Mesenchymal stem cell (in vitro differentiated cells and primary cell): ENCODE results near the gene SPATS2.

Experiments used
- DNase-seq: peaks from one replicate; pipeline ENCODE4 v3.0.0-alpha.2; 2013
- H2AFZ ChIP-seq: one replicate; pipeline ENCODE4 v1.6.1; 2013; ENCODE audit warnings: low read depth, mild to moderate bottlenecking, control low read depth, inconsistent platforms, low read length, moderate library complexity
- H2AK5ac ChIP-seq: 2 replicates; pipeline ENCODE4 v1.6.1; 2013; ENCODE audit warnings: low read length, moderate library complexity, mild to moderate bottlenecking, inconsistent platforms; ENCODE audit not compliant: severe bottlenecking
- H2BK120ac ChIP-seq: one replicate; pipeline ENCODE4 v1.6.1; 2013; ENCODE audit warnings: low read depth, mild to moderate bottlenecking, inconsistent platforms, low read length, moderate library complexity
- H2BK12ac ChIP-seq, 2 experiments: one replicate each; pipeline ENCODE4 v1.6.1; 2013; ENCODE audit warnings: inconsistent platforms in 2 of 2, low read length in 2 of 2, mild to moderate bottlenecking in 2 of 2, moderate library complexity in 2 of 2, control low read depth in 1 of 2
- H2BK15ac ChIP-seq: one replicate; pipeline ENCODE4 v1.6.1; 2013; ENCODE audit warnings: mild to moderate bottlenecking, low read depth, inconsistent platforms; ENCODE audit not compliant: poor library complexity, severe bottlenecking
- H2BK5ac ChIP-seq: 2 replicates; pipeline ENCODE4 v1.6.1; 2013; ENCODE audit warnings: low read depth, mild to moderate bottlenecking, low read length, control low read depth, inconsistent platforms; ENCODE audit not compliant: poor library complexity, severe bottlenecking
- H3K14ac ChIP-seq, 2 experiments: one replicate each; pipeline ENCODE4 v1.6.1; 2013; ENCODE audit warnings: inconsistent platforms in 2 of 2, low read length in 2 of 2, control low read depth in 1 of 2, mild to moderate bottlenecking in 1 of 2, moderate library complexity in 1 of 2
- H3K18ac ChIP-seq, 2 experiments: one replicate each; pipeline ENCODE4 v1.6.1; 2013; ENCODE audit warnings: inconsistent platforms in 2 of 2, low read length in 2 of 2, control low read depth in 1 of 2, low read depth in 1 of 2, mild to moderate bottlenecking in 1 of 2
- H3K23ac ChIP-seq, 2 experiments: one replicate each; pipeline ENCODE4 v1.6.1; 2013; ENCODE audit warnings: inconsistent platforms in 2 of 2, low read length in 2 of 2, mild to moderate bottlenecking in 2 of 2, moderate library complexity in 2 of 2, control low read depth in 1 of 2
- H3K27ac ChIP-seq: 2 replicates; pipeline ENCODE4 v1.5.1; 2013; ENCODE audit warnings: mild to moderate bottlenecking, moderate library complexity, low read length, control low read depth, inconsistent platforms; ENCODE audit not compliant: poor library complexity, severe bottlenecking
- H3K27me3 ChIP-seq, 2 experiments: 2 replicates each; pipeline versions ENCODE4 v1.6.1 to v1.7.0; 2013; ENCODE audit warnings: low read length in 2 of 2, mild to moderate bottlenecking in 2 of 2, moderate library complexity in 2 of 2, control low read depth in 1 of 2, inconsistent platforms in 1 of 2; ENCODE audit not compliant: control insufficient read depth in 1 of 2, insufficient read depth in 1 of 2
- H3K36me3 ChIP-seq, 2 experiments: 2 replicates each; pipeline versions ENCODE4 v1.6.1 to v1.7.0; 2013; ENCODE audit warnings: low read length in 2 of 2, control low read depth in 1 of 2, inconsistent platforms in 1 of 2, low read depth in 1 of 2, mild to moderate bottlenecking in 1 of 2; ENCODE audit not compliant: insufficient read depth in 2 of 2, control insufficient read depth in 1 of 2
- H3K4ac ChIP-seq, 2 experiments: one replicate each; pipeline ENCODE4 v1.6.1; 2013; ENCODE audit warnings: inconsistent platforms in 2 of 2, low read length in 2 of 2, mild to moderate bottlenecking in 2 of 2, moderate library complexity in 2 of 2, control low read depth in 1 of 2, low read depth in 1 of 2
- H3K4me1 ChIP-seq: 2 replicates; pipeline ENCODE4 v1.6.1; 2013; ENCODE audit warnings: low read depth, low read length, control low read depth; ENCODE audit not compliant: control insufficient read depth, insufficient read depth
- H3K4me2 ChIP-seq: 2 replicates; pipeline ENCODE4 v1.6.1; 2013; ENCODE audit warnings: low read length, mild to moderate bottlenecking, inconsistent platforms; ENCODE audit not compliant: poor library complexity, severe bottlenecking
- H3K4me3 ChIP-seq, 2 experiments: 2 replicates each; pipeline versions ENCODE4 v1.5.1 to v1.7.0; 2013; ENCODE audit warnings: low read length in 2 of 2, mild to moderate bottlenecking in 2 of 2, control low read depth in 1 of 2, low read depth in 1 of 2; ENCODE audit not compliant: insufficient read depth in 1 of 2
- H3K79me1 ChIP-seq: replicated peaks from 2 replicates; pipeline ENCODE4 v1.6.1; 2013; ENCODE audit warnings: mild to moderate bottlenecking, control low read depth, low read length, inconsistent platforms; ENCODE audit not compliant: poor library complexity, severe bottlenecking
- H3K9ac ChIP-seq: 2 replicates; pipeline ENCODE4 v1.7.0; 2013; ENCODE audit warnings: mild to moderate bottlenecking, low read length, moderate library complexity
- H3K9me3 ChIP-seq: 2 replicates; pipeline ENCODE4 v1.7.0; 2013; ENCODE audit warnings: mild to moderate bottlenecking, low read length; ENCODE audit not compliant: control insufficient read depth
- H4K8ac ChIP-seq: one replicate; pipeline ENCODE4 v1.6.1; 2013; ENCODE audit warnings: inconsistent platforms, mild to moderate bottlenecking, low read length, moderate library complexity
- H4K91ac ChIP-seq: one replicate; pipeline ENCODE4 v1.6.1; 2013; ENCODE audit warnings: mild to moderate bottlenecking, low read length, inconsistent platforms
- WGBS: methylation state at CpG from one replicate; pipeline ENCODE4 v1.1.7; 2013; ENCODE audit warnings: mixed read lengths; 5-methylcytosine and 5-hydroxymethylcytosine counted together

Gene SPATS2

DNA sequence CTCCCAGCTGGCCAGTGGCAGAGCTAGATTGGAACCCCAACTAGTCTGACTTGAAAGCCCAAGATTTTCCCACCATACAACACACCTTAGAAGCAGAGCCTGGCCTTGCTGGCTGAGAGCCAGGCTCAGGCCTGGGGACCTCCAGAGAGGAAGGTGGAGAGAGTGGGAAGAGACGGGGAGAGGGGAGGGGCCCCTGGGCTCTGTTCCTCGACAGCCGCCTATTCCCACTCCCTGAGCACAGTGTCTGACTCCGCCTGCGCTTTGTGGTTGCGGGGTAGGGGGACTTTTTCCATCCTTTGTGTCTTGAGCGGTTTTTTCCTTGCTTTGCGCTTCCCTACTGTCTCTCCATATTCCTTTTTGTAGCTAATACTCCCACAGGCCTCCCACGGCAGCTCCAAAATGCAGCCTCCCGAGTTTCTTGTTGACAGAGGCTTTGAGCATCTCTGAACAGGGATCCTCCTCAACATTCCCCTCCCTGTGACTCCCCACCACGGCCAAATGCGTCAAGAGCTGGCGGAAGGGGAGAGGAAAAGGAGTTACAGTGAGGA, 167.5 kb downstream of the SPATS2 start:
- H3K79me1 ChIP-seq: no peaks in the 10 kb centered on the region
- no peak overlapping the region for H2BK5ac ChIP-seq
- no peak overlapping the region for H2BK12ac ChIP-seq
- H3K4me1 ChIP-seq: peaks cover 18% of the 10 kb centered on the region
- no peak overlapping the region for H3K4me3 ChIP-seq
- 66% methylated on average over 10 of the region's 13 CpGs for WGBS
- no peak overlapping the region for H3K18ac ChIP-seq
- no peak overlapping the region for H2BK15ac ChIP-seq
- no peak overlapping the region for H4K8ac ChIP-seq
- H3K9me3 ChIP-seq: no peaks in the 10 kb centered on the region
- H2BK120ac ChIP-seq: no peak overlapping the region
- H3K14ac ChIP-seq: no peak overlapping the region
- no peak overlapping the region for H4K91ac ChIP-seq
- H3K4ac ChIP-seq: no peak overlapping the region
- H3K4me2 ChIP-seq: no peak overlapping the region
- H2AFZ ChIP-seq: no peak overlapping the region
- H2AK5ac ChIP-seq: no peak overlapping the region
- no peak overlapping the region for H3K9ac ChIP-seq
- peaks cover 18 to 30% of the 10 kb centered on the region in 2 experiments for H3K27me3 ChIP-seq
- no peak overlapping the region for H3K23ac ChIP-seq
- H3K27ac ChIP-seq: no peak overlapping the region
- no peak for DNase-seq
- H3K36me3 ChIP-seq: peaks cover 0 to 8% of the 10 kb centered on the region in 2 experiments

DNA sequence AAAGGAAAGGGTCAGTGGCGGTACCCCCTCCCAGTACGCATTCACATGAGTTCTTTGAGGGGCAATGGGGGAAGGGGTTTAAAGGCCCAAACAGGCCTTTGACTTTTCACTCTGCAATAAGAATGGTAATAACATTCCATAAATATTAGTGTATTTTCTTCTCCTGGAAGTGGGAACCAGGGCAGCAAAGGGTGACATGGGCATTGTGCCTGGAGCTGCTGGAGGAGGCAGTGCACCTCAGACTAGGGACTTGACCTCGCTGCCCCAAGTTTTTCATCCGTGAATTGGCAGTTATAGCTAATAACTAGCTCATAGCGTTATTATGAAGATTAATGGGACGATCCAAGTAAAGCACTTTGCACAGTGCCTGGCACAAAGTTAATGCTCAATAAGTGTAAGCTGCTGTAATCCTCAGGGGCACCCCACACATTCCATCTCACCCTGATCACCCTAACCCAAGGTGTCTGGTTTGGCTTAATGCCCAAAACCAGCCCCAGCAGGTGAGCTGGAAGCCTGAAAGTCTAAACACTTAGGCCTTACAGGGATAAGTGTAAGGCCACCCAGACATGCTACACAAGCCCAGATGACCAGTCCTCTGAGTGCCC, 168.8 kb downstream of the SPATS2 start:
- Histone ChIP-seq H3K14ac (no peak overlapping the region), H2BK5ac (no peak overlapping the region), H3K9me3 (no peaks in the 10 kb centered on the region), H3K4me3 (no peak overlapping the region), H3K4me1 (peaks cover 18% of the 10 kb centered on the region), H3K27me3 (peaks cover 27 to 42% of the 10 kb centered on the region in 2 experiments), H3K4me2 (no peak overlapping the region), H2BK120ac (no peak overlapping the region), H3K4ac (no peak overlapping the region), H4K91ac (no peak overlapping the region), H2BK15ac (no peak overlapping the region), H3K18ac (no peak overlapping the region), H3K9ac (no peak overlapping the region), H4K8ac (no peak overlapping the region), H2AFZ (no peak overlapping the region), H3K23ac (no peak overlapping the region), H2AK5ac (no peak overlapping the region), H3K36me3 (peaks cover 0 to 6% of the 10 kb centered on the region in 2 experiments), H3K27ac (no peak overlapping the region), H3K79me1 (no peaks in the 10 kb centered on the region), H2BK12ac (no peak overlapping the region)
- no peak for DNase-seq
- 93% methylated on average over 4 of the region's 6 CpGs for WGBS

DNA sequence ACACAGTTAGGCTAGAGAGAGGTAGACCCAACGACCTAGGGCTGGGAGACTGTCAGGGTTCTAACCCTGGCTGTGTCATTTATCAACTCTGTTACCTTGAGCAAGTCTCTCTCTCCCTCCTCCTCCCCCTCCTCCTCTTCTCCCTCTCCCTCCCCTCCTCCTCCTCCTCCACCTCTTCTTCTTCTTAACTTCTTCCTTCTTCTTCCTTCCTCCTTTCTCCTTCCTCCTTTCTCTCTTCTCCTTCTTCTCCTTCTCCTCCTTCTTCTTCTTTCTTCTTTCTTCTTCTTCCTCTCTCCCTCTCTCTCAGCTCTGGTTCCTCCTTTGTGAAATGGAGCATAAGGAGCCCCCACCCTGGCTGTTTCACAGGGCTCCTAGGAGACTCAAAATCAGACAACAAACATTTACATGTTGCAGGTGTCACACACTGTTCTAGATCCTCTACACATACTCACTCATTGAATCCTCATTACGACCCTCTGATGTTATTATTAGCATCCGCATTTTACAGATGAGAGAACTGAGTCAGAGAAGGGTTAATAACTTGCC, 169.3 kb downstream of the SPATS2 start:
- H2BK5ac ChIP-seq: no peak overlapping the region
- H3K27ac ChIP-seq: no peak overlapping the region
- no peak overlapping the region for H2BK15ac ChIP-seq
- 77% methylated on average over 3 of the region's 3 CpGs for WGBS
- no peak overlapping the region for H3K9ac ChIP-seq
- H2BK120ac ChIP-seq: no peak overlapping the region
- no peak overlapping the region for H2AFZ ChIP-seq
- H3K18ac ChIP-seq: no peak overlapping the region
- no peak overlapping the region for H3K4me2 ChIP-seq
- no peak overlapping the region for H3K14ac ChIP-seq
- H3K79me1 ChIP-seq: no peaks in the 10 kb centered on the region
- H2AK5ac ChIP-seq: no peak overlapping the region
- peaks cover 27 to 46% of the 10 kb centered on the region in 2 experiments for H3K27me3 ChIP-seq
- no peak overlapping the region for H3K4me3 ChIP-seq
- no peak overlapping the region for H4K8ac ChIP-seq
- no peak overlapping the region for H3K23ac ChIP-seq
- H3K4me1 ChIP-seq: peaks cover 18% of the 10 kb centered on the region
- peaks cover 0 to 6% of the 10 kb centered on the region in 2 experiments for H3K36me3 ChIP-seq
- DNase-seq: no peak
- no peaks in the 10 kb centered on the region for H3K9me3 ChIP-seq
- no peak overlapping the region for H3K4ac ChIP-seq
- H4K91ac ChIP-seq: no peak overlapping the region
- no peak overlapping the region for H2BK12ac ChIP-seq

DNA sequence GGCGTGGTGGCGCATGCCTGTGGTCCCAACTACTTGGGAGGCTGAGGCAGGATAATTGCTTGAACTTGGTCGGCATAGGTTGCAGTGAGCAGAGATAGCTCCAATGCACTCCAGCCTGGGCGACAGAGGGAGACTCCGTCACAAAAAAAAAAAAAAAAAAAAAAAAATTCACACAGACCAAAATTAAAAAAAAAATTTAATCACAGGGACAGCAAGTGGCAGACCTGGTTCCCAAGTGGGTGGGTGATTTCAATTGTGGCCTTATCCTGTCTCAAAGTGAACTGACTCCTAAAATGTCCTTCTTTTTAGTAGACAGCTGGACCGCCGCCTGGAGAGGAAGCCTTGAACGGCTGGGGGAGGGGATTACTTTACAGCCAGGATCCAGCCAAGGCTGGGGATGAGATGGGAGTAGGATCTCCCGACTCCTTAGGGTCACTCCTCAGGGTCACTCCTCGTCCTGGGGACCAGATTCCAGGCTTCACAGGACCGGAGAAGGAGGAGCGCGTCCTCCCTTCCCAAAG, 170.0 kb downstream of the SPATS2 start:
- no peak overlapping the region for H3K18ac ChIP-seq
- no peak overlapping the region for H3K23ac ChIP-seq
- peaks cover 28 to 51% of the 10 kb centered on the region in 2 experiments for H3K27me3 ChIP-seq
- no peaks in the 10 kb centered on the region for H3K9me3 ChIP-seq
- peak overlapping the region; percentile 73 for H3K4me2 ChIP-seq
- H4K8ac ChIP-seq: no peak overlapping the region
- H3K36me3 ChIP-seq: peaks cover 0 to 6% of the 10 kb centered on the region in 2 experiments
- H2BK120ac ChIP-seq: no peak overlapping the region
- no peak overlapping the region for H3K14ac ChIP-seq
- no peak overlapping the region for H2AK5ac ChIP-seq
- H3K4me1 ChIP-seq: peaks cover 18% of the 10 kb centered on the region
- H2BK12ac ChIP-seq: no peak overlapping the region
- H3K9ac ChIP-seq: no peak overlapping the region
- H3K4ac ChIP-seq: no peak overlapping the region
- no peak overlapping the region for H3K27ac ChIP-seq
- H2AFZ ChIP-seq: no peak overlapping the region
- no peak overlapping the region for H2BK5ac ChIP-seq
- H3K4me3 ChIP-seq: peak overlapping the region in 1 of 2 experiments; percentile 51
- H4K91ac ChIP-seq: no peak overlapping the region
- WGBS: 24% methylated on average over 11 of the region's 13 CpGs
- no peaks in the 10 kb centered on the region for H3K79me1 ChIP-seq
- no peak overlapping the region for H2BK15ac ChIP-seq
- no peak for DNase-seq
